Measurements from ENCODE around the gene SAMD4A. TPM values are rescaled to one million over a fixed set of nuclear protein-coding genes. Genes with fewer than 3 reads are reported as not detected.
A peak's percentile ranks its signal among the peaks of the same experiment; 100 is the strongest.

The SAMD4A gene
- total RNA-seq, 1 donor, result 61.3 TPM

DNA sequence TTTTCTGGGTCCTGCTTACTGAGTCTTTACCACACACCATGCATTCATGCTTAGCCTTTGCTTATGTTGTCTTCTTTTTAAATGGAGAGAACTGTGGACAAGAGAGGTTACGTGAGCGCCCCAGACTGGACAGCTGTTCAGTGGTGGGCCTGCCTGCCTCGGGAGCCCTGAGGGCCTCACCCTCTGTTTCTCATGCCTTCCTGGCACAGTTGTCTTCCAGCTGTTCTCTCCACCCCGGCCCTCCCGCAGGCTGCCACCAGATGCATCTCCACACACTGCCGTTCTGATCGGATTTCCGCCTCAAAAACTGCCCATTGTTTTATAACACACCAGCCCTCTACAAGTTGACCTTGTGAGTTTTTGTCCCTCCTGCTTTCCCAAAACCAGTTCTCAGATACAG, 100.8 kb downstream of the SAMD4A start:
- DNase-seq (ENCODE audit: low read depth), result no peak

DNA sequence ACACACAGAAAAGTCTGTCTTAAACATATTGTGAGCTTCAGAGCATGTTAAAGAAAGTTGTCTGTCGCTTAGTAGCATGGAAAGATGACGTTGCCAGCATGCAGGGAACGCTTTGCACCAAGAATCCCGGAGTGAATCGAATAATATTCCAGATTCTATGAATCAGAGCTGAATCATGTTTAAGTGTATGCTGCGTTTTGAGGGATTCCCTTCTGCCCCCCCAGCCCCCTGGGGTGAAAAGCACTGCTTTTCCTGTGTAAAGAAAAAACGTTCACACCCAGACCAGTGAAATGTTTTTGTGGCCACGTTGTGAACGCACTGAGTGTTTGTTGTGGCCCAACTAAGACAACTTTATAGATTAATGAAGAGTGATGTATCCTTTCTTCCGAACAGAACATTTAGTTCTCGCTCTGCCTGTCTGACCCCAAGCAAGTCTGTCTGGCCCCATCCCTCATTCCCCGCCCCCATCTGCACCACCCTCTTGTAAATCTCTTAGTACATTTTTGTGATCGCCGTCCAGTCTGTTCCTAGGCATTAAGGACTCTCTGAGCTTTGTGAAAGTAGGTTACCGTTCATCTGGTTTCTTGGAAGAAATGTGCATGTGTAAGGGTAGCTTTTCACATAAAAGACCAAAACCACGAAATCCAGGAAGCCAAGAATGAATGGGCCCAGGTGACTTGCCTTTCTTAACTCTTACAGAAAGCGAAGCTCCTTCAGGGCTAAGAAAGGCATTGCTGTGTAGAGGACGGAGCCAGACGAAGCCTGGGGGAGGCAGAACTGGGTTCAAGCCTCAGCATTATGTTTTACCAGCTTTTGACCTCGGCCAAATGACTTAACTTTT, 103.0 kb downstream of the SAMD4A start:
- no peak for TF ChIP-seq CTCF (IDR thresholded peaks at IDR 0.05; ENCODE audit: insufficient read depth, low read depth, low read length)
- peak; percentile 92 for DNase-seq (ENCODE audit: low read depth)
- H3K4me3 ChIP-seq (ENCODE audit: low read depth, low read length), result no peak overlapping the region

More for the DNA sequence above, 100.8 kb downstream of the SAMD4A start:
- no peak overlapping the region for H3K4me3 ChIP-seq (ENCODE audit: low read depth, low read length)
- no peak for TF ChIP-seq CTCF (IDR thresholded peaks at IDR 0.05; ENCODE audit: insufficient read depth, low read depth, low read length)

DNA sequence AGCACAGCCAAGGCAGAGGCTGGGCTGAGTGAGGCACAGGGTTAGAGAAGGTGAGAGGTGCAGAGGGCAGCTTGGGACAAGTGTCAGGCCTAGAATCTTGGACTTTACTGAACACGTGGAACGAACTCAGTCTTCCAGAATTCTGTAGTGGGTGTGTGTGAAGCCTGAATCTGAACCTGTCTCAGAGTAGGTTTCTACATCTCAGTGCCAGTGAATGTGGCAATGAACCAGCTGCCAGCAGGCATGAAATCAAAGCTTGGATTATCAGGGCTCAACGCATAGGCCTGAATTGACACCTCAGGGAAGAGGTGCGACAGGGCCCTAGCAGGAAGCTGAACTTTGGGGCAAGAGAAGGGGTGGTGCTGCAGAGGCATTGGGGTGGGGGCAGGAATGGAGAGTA, 104.6 kb downstream of the SAMD4A start:
- H3K4me3 ChIP-seq (ENCODE audit: low read depth, low read length), result no peak overlapping the region
- DNase-seq (ENCODE audit: low read depth), result no peak
- no peak for TF ChIP-seq CTCF (IDR thresholded peaks at IDR 0.05; ENCODE audit: insufficient read depth, low read depth, low read length)

DNA sequence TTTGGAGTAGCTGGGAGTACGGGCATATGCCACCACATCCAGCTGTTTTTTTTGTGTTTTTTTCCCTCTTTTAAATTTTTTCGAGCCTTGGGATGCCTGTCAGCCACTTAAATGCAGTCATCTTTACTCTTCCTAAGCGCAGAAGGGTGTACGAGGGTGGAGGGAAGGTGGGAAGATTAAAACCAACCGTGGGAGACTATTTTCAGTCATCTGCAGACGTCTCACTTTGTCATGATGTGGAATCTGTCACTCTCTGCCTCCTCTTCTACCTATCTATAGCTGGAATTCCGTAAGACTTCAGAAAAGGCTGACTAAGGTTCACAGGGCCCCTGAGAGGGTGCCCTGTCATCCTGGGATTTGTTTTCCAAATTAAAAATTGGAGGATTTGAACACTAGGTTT, 105.3 kb downstream of the SAMD4A start:
- no peak overlapping the region for H3K4me3 ChIP-seq (ENCODE audit: low read depth, low read length)
- DNase-seq (ENCODE audit: low read depth), result no peak

DNA sequence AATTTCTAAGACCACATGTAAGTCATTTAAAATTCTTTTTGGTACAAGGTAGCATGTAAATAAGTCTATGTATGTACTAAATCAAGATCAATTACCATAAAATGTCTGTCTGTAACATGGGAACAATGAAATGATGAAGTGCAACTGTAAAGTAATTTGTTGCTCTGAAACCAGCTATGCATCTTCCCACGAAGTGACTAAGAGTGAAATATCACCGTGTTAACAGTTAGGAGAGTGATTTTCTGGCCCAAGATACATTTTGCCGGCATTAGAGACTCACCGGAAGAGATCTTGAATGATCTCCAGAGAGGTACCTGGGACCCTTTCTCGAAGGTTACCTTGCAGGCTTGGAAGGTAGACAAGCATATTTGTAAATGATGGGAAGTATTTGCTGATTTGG, 105.8 kb downstream of the SAMD4A start:
- no peak overlapping the region for H3K4me3 ChIP-seq (ENCODE audit: low read depth, low read length)
- no peak for TF ChIP-seq CTCF (IDR thresholded peaks at IDR 0.05; ENCODE audit: insufficient read depth, low read depth, low read length)
- DNase-seq (ENCODE audit: low read depth), result no peak

More for the DNA sequence above, 105.3 kb downstream of the SAMD4A start:
- TF ChIP-seq CTCF (IDR thresholded peaks at IDR 0.05; ENCODE audit: insufficient read depth, low read depth, low read length), result no peak

GRCh38 chr14:54673193-54674045, 106.5 kb downstream of the SAMD4A start:
- H3K4me3 ChIP-seq (ENCODE audit: low read depth, low read length), result no peak overlapping the region
- peak; percentile 56 for DNase-seq (ENCODE audit: low read depth)

More at GRCh38 chr14:54673193-54674045, 106.5 kb downstream of the SAMD4A start:
- TF ChIP-seq CTCF (IDR thresholded peaks at IDR 0.05; ENCODE audit: insufficient read depth, low read depth, low read length), result no peak
